Measurements from ENCODE around the gene USH2A.
"Not testable (repeated sequence)": the region's sequence is repeated elsewhere in the genome, so short reads cannot be mapped to it uniquely, and the experiment has no call there.

Gene USH2A

GRCh38 chr1:216387782-216388181, 35.5 kb downstream of the USH2A start:
- no peak for DNase-seq

GRCh38 chr1:216379441-216379840, 43.8 kb downstream of the USH2A start:
- DNase-seq: no peak

- DNase-seq: no peak
These were observed 55.0 kb downstream of the USH2A start for GRCh38 chr1:216368249-216368648.

- no peak for DNase-seq
These were observed 56.3 kb downstream of the USH2A start for GRCh38 chr1:216366979-216367378.

- DNase-seq: no peak
These were observed 66.3 kb downstream of the USH2A start for GRCh38 chr1:216356945-216357344.

GRCh38 chr1:216350186-216350585, 73.1 kb downstream of the USH2A start:
- no peak for DNase-seq

GRCh38 chr1:216346526-216346925, 76.7 kb downstream of the USH2A start:
- no peak for DNase-seq

- not testable (repeated sequence) for DNase-seq
These were observed 82.7 kb downstream of the USH2A start for GRCh38 chr1:216340542-216340941.

- DNase-seq: no peak
These were observed 90.8 kb downstream of the USH2A start for GRCh38 chr1:216332462-216332861.

GRCh38 chr1:216332003-216332402, 91.2 kb downstream of the USH2A start:
- DNase-seq: no peak

GRCh38 chr1:216331211-216331610, 92.0 kb downstream of the USH2A start:
- DNase-seq: no peak

GRCh38 chr1:216330262-216330661, 93.0 kb downstream of the USH2A start:
- no peak for DNase-seq

GRCh38 chr1:216325946-216326345, 97.3 kb downstream of the USH2A start:
- no peak for DNase-seq

- DNase-seq: no peak
These were observed 97.9 kb downstream of the USH2A start for GRCh38 chr1:216325336-216325735.

- no peak for DNase-seq
These were observed 99.9 kb downstream of the USH2A start for GRCh38 chr1:216323344-216323743.

GRCh38 chr1:216314379-216315095, 108.7 kb downstream of the USH2A start:
- no peak for DNase-seq

GRCh38 chr1:216310776-216311175, 112.5 kb downstream of the USH2A start:
- DNase-seq: no peak

- no peak for DNase-seq
These were observed 116.4 kb downstream of the USH2A start for GRCh38 chr1:216306830-216307229.

- no peak for DNase-seq
These were observed 119.6 kb downstream of the USH2A start for GRCh38 chr1:216303690-216304089.

- DNase-seq: no peak
These were observed 129.6 kb downstream of the USH2A start for GRCh38 chr1:216293683-216294082.

- no peak for DNase-seq
These were observed 133.2 kb downstream of the USH2A start for GRCh38 chr1:216290074-216290473.

GRCh38 chr1:216285052-216285451, 138.2 kb downstream of the USH2A start:
- no peak for DNase-seq

GRCh38 chr1:216281757-216282156, 141.5 kb downstream of the USH2A start:
- DNase-seq: no peak

- no peak for DNase-seq
These were observed 153.0 kb downstream of the USH2A start for GRCh38 chr1:216270086-216270773.

GRCh38 chr1:216261631-216262030, 161.6 kb downstream of the USH2A start:
- DNase-seq: no peak
